K562 (cell line): ENCODE measurements around the gene GUCY2D. TPM values are rescaled to one million over a fixed set of nuclear protein-coding genes. Genes with fewer than 3 reads are reported as not detected.

Source experiments
- ATAC-seq: fragments of 200-7000 bp; cut with Tn5 transposase; 3 replicates; pipeline ENCODE4 v1.9.1; 2020; ENCODE audit warnings: moderate library complexity
- BruUV-seq: library from RNA; stranded (reverse); fragments of 400-500 nt; replicated peaks from 2 replicates; lab custom pipeline; 2021; lab: Mats Ljungman, UMichigan
- CTCF ChIA-PET: fragments of 300-600 bp; formaldehyde crosslinking; extraction: SDS; loops from one replicate; lab custom pipeline; 2021; ENCODE audit warnings: low intra/inter-chr PET ratio; lab: Yijun Ruan, JAX
- POLR2A ChIA-PET: fragments of 300-600, 350-650 bp; sonication (Branson Sonifier 250); formaldehyde crosslinking; extraction: SDS; loops from one replicate; lab custom pipeline; 2021; ENCODE audit warnings: antibody characterized with exemption, inconsistent platforms; lab: Yijun Ruan, JAX
- DNase-seq, 4 experiments: peaks; one replicate each; pipeline versions ENCODE4 v3.0.0 to v3.0.0-alpha.2; 2011 to 2018; ENCODE audit warnings: low spot score in 3 of 4, mixed read lengths in 3 of 4; ENCODE audit errors: extremely low read depth in 1 of 4
- FAIRE-seq: peaks from 2 replicates; lab custom pipeline; 2011; peaks lifted over from hg19 to GRCh38; lab: Jason Lieb, UNC
- H2AFZ ChIP-seq: 2 replicates; pipeline ENCODE4 v1.6.0; 2011; ENCODE audit warnings: low read depth, low read length, control low read depth, inconsistent platforms
- H3K27ac ChIP-seq: fragments of 200-600 bp; 3 replicates; pipeline ENCODE4 v1.8.0; 2011; ENCODE audit warnings: low read depth, mild to moderate bottlenecking, control low read depth, inconsistent platforms, low read length, moderate library complexity, mixed read lengths; ENCODE audit errors: extremely low read depth
- H3K27me3 ChIP-seq, 2 experiments: fragments of 300-600 bp in 1 of 2; 2 replicates in 1 of 2; 3 replicates in 1 of 2; pipeline versions ENCODE4 v1.6.0 to v1.8.0; 2011; ENCODE audit warnings: inconsistent platforms in 2 of 2, low read length in 2 of 2, mild to moderate bottlenecking in 1 of 2, mixed read lengths in 1 of 2, moderate library complexity in 1 of 2; ENCODE audit not compliant: control insufficient read depth in 2 of 2, insufficient read depth in 2 of 2
- H3K36me3 ChIP-seq: fragments of 300-600 bp; 3 replicates; pipeline ENCODE4 v1.8.0; 2011; ENCODE audit warnings: mild to moderate bottlenecking, low read length, inconsistent platforms; ENCODE audit not compliant: control insufficient read depth, insufficient read depth
- H3K4me1 ChIP-seq, 2 experiments: fragments of 200-600 bp in 1 of 2; replicated peaks in 1 of 2; 2 replicates in 1 of 2; 3 replicates in 1 of 2; pipeline versions ENCODE4 v1.5.1 to v1.8.0; 2011; ENCODE audit warnings: inconsistent platforms in 2 of 2, low read length in 2 of 2, mild to moderate bottlenecking in 1 of 2, mixed read lengths in 1 of 2, moderate library complexity in 1 of 2; ENCODE audit not compliant: control insufficient read depth in 2 of 2, insufficient read depth in 2 of 2
- H3K4me2 ChIP-seq: 2 replicates; pipeline ENCODE4 v1.6.1; 2011; ENCODE audit warnings: low read length, control low read depth, inconsistent platforms, mixed read lengths; ENCODE audit not compliant: insufficient read depth
- H3K4me3 ChIP-seq: fragments of 200-600 bp; sonication (generic), shearing (Covaris generic); 2 replicates; pipeline ENCODE4 v1.5.1; 2016; ENCODE audit warnings: control low read depth, inconsistent platforms
- H3K79me2 ChIP-seq: fragments of 200-600 bp; 3 replicates; pipeline ENCODE4 v1.8.0; 2011; ENCODE audit warnings: low read length, inconsistent platforms; ENCODE audit not compliant: control insufficient read depth, insufficient read depth
- H3K9ac ChIP-seq, 2 experiments: 2 replicates each; pipeline versions ENCODE4 v1.6.0 to v1.6.1; 2011; ENCODE audit warnings: low read depth in 2 of 2, low read length in 2 of 2, control low read depth in 1 of 2, inconsistent platforms in 1 of 2, mild to moderate bottlenecking in 1 of 2, mixed read lengths in 1 of 2; ENCODE audit not compliant: insufficient read depth in 1 of 2
- H3K9me1 ChIP-seq: one replicate; pipeline ENCODE4 v1.6.0; 2011; ENCODE audit warnings: inconsistent platforms, mild to moderate bottlenecking, low read length, moderate library complexity; ENCODE audit not compliant: control insufficient read depth, insufficient read depth
- H3K9me3 ChIP-seq: replicated peaks from 2 replicates; pipeline ENCODE4 v1.5.1; 2011; ENCODE audit warnings: low read depth, low read length, inconsistent platforms; ENCODE audit not compliant: control insufficient read depth, insufficient read depth
- H4K20me1 ChIP-seq: replicated peaks from 2 replicates; pipeline ENCODE4 v1.6.1; 2011; ENCODE audit warnings: low read length, inconsistent platforms, mixed read lengths; ENCODE audit not compliant: control insufficient read depth, insufficient read depth
- MITF ChIP-seq: IDR thresholded peaks from 2 replicates; pipeline ENCODE4 v1.6.1; 2014; ENCODE audit warnings: antibody characterized with exemption
- POLR3G ChIP-seq: IDR thresholded peaks from 2 replicates; pipeline ENCODE4 v1.6.1; 2011; ENCODE audit not compliant: insufficient read length, insufficient replicate concordance; ENCODE audit errors: extremely low read depth
- WGBS: fragments of 100-300 bp; shearing (Covaris generic); methylation state at CpG from one replicate; pipeline ENCODE4 v1.1.6; 2016; ENCODE audit warnings: low coverage, mixed read lengths; ENCODE audit not compliant: insufficient coverage; ENCODE audit errors: missing lambda C conversion rate; 5-methylcytosine and 5-hydroxymethylcytosine counted together
- in situ Hi-C: fragments of 300-500 bp; cut with MboI; formaldehyde crosslinking; loops from 4 replicates; pipeline ENCODE4 v1.15.0; 2018; ENCODE audit warnings: inconsistent platforms, mixed read lengths
- intact Hi-C: fragments of 100-400 bp; cut with micrococcal nuclease; formaldehyde crosslinking; loops from 2 replicates; pipeline ENCODE4 v1.14.2; 2022
- polyA plus RNA-seq, 8 experiments: library from polyadenylated mRNA; depleted of rRNA in 4 of 8; stranded (reverse) in 5 of 8; unstranded in 3 of 8; fragments of >200 nt; fragmentation: Nextera tagmentation in 2 of 8; fragmentation: Illumina TruSeq in 1 of 8; extraction: Ambion mirVana in 2 of 8; extraction: Trizol in 1 of 8; gene quantifications; 2 replicates each; pipeline versions ENCODE4 v1.2.1 to v1.2.3, GENCODE V29; 2011 to 2014; ENCODE audit warnings: inconsistent platforms in 1 of 8, missing spikeins in 1 of 8
- total RNA-seq, 7 experiments: library from RNA; depleted of rRNA in 6 of 7; stranded (reverse); fragments of >200 nt in 6 of 7; fragmentation: Illumina TruSeq in 2 of 7; extraction: Trizol in 2 of 7; gene quantifications; 2 replicates each; pipeline versions ENCODE4 v1.2.1 to v1.2.3, GENCODE V29; 2011 to 2021; ENCODE audit warnings: low replicate concordance in 1 of 7
- TF ChIP-seq, protein P1 (sequence below): sonication (generic); formaldehyde crosslinking; IDR thresholded peaks from 2 replicates; pipeline ENCODE4 v1.8.0; 2022; ENCODE audit warnings: missing genetic modification reagents, mild to moderate bottlenecking, borderline replicate concordance

Gene GUCY2D
- total and polyA plus RNA-seq, 9 of the 15 experiments (the other 6 are each of a cell fraction or from before 2014, with no cell fraction given): 0.05 TPM; not detected in 8

DNA sequence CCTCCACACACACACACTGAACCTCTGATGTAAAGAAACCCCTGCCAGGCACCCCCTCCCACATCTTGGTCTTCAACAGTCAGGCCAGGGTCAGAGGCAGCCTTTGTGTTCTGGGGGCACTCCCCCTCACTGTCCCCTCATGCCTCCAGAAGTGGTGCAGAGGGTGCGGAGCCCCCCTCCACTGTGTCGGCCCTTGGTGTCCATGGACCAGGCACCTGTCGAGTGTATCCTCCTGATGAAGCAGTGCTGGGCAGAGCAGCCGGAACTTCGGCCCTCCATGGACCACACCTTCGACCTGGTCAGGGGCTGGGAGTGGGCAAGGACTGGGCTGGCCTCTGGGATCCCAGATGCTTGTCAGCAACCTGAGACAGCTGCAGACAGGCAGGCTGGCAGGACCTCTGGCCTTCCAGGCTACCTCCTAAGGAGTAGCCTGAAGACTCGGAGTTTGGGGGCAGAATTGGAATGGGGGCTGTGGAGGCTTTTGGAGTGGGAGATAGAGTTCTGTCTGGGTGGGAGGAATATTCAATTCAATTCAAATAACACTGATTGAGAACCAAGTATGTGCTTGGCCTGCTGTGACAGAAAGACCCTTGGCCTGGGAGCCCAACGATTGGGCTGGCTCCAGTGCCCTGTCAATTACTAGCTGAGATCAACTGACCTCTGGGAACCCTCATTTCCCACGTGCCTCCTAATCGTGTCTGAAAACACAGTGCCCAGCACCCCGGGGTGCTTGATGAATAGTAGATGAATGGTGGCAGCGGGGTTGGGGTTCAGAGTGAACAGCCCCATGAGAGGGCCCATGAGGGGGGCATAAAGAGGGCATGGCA lies 11.5 kb downstream of the GUCY2D start:
- H3K9ac ChIP-seq: no peak overlapping the region
- POLR2A ChIA-PET: interaction anchor here (0.6 to 0.7 kb wide), 2 partner anchors 101 to 195 kb away, joined by 3 read pairs; no protein-coding TSS in a partner anchor
- intact Hi-C loops: no loop called here
- H3K9me1 ChIP-seq: no peaks in the 10 kb centered on the region
- H3K27ac ChIP-seq: no peak overlapping the region
- no peak for DNase-seq
- H3K4me2 ChIP-seq: no peak overlapping the region
- no peaks in the 10 kb centered on the region for H3K9me3 ChIP-seq
- TF ChIP-seq MITF: no peak
- no peak for TF ChIP-seq POLR3G
- TF ChIP-seq, protein P1, sequence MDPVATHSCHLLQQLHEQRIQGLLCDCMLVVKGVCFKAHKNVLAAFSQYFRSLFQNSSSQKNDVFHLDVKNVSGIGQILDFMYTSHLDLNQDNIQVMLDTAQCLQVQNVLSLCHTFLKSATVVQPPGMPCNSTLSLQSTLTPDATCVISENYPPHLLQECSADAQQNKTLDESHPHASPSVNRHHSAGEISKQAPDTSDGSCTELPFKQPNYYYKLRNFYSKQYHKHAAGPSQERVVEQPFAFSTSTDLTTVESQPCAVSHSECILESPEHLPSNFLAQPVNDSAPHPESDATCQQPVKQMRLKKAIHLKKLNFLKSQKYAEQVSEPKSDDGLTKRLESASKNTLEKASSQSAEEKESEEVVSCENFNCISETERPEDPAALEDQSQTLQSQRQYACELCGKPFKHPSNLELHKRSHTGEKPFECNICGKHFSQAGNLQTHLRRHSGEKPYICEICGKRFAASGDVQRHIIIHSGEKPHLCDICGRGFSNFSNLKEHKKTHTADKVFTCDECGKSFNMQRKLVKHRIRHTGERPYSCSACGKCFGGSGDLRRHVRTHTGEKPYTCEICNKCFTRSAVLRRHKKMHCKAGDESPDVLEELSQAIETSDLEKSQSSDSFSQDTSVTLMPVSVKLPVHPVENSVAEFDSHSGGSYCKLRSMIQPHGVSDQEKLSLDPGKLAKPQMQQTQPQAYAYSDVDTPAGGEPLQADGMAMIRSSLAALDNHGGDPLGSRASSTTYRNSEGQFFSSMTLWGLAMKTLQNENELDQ: no peak
- TF ChIP-seq, all 486 proteins: peak for 0
- Histone ChIP-seq H3K4me1 (peaks cover 0 to 13% of the 10 kb centered on the region in 2 experiments; a peak in 2 of 5 replicates), H3K4me3 (no peak overlapping the region), H2AFZ (no peak overlapping the region), H3K79me2 (no peaks in the 10 kb centered on the region), H3K36me3 (no peaks in the 10 kb centered on the region), H3K27me3 (peaks cover 6 to 57% of the 10 kb centered on the region in 2 experiments; a peak in 4 of 5 replicates), H4K20me1 (no peaks in the 10 kb centered on the region)
- CTCF ChIA-PET: no interaction called here
- ATAC-seq (no peak), FAIRE-seq (no peak)
- in situ Hi-C loops: no loop called here
- no TSS peak for BruUV-seq
- 6% methylated on average over 7 of the region's 12 CpGs for WGBS
